MCF 10A (cell line): Measurements from ENCODE around the gene MAML1. TPM values are rescaled to one million over a fixed set of nuclear protein-coding genes. Genes with fewer than 3 reads are reported as not detected.

ENCODE experiments used
- BruUV-seq: library from RNA; stranded (reverse); fragments of 400-500 nt; replicated peaks from 2 replicates; lab custom pipeline; 2021; lab: Mats Ljungman, UMichigan
- CTCF ChIA-PET: fragments of 300-600 bp; sonication (Branson Sonifier 250); formaldehyde crosslinking; extraction: SDS; loops from one replicate; lab custom pipeline; 2021; ENCODE audit warnings: antibody characterized with exemption, inconsistent platforms; lab: Yijun Ruan, JAX
- POLR2A ChIA-PET: fragments of 300-600, 350-650 bp; sonication (Branson Sonifier 250); formaldehyde crosslinking; extraction: SDS; loops from one replicate; lab custom pipeline; 2020; ENCODE audit warnings: antibody characterized with exemption, inconsistent platforms; lab: Yijun Ruan, JAX
- DNase-seq: peaks from one replicate; pipeline ENCODE4 v3.0.0-alpha.2; 2018; ENCODE audit not compliant: unreplicated experiment
- H3K27ac Mint-ChIP-seq: one replicate; pipeline ENCODE4 v1.8.0; 2022; ENCODE audit warnings: mild to moderate bottlenecking, low read depth, mixed read lengths; ENCODE audit not compliant: unreplicated experiment
- H3K27me3 Mint-ChIP-seq: one replicate; pipeline ENCODE4 v1.8.0; 2022; ENCODE audit warnings: mixed read lengths; ENCODE audit not compliant: insufficient read depth, unreplicated experiment
- H3K36me3 Mint-ChIP-seq: one replicate; pipeline ENCODE4 v1.8.0; 2022; ENCODE audit warnings: mild to moderate bottlenecking, moderate library complexity, mixed read lengths; ENCODE audit not compliant: insufficient read depth, unreplicated experiment
- H3K4me1 Mint-ChIP-seq: one replicate; pipeline ENCODE4 v1.8.0; 2022; ENCODE audit warnings: mixed read lengths; ENCODE audit not compliant: insufficient read depth, unreplicated experiment
- H3K4me3 Mint-ChIP-seq: one replicate; pipeline ENCODE4 v1.8.0; 2022; ENCODE audit warnings: mild to moderate bottlenecking, moderate library complexity, mixed read lengths; ENCODE audit not compliant: unreplicated experiment
- H3K9me3 Mint-ChIP-seq: one replicate; pipeline ENCODE4 v1.8.0; 2022; ENCODE audit warnings: mixed read lengths; ENCODE audit not compliant: unreplicated experiment
- CTCF ChIP-seq: fragments of 200-600 bp; IDR thresholded peaks from one replicate; pipeline ENCODE4 v1.8.0; 2022; ENCODE audit warnings: antibody characterized with exemption, mild to moderate bottlenecking; ENCODE audit not compliant: unreplicated experiment
- intact Hi-C: fragments of 100-400 bp; cut with micrococcal nuclease; formaldehyde crosslinking; loops from 2 replicates; pipeline ENCODE4 v1.14.1; 2022
- total RNA-seq: library from RNA; stranded (reverse); gene quantifications from 2 replicates; pipeline ENCODE4 v1.2.3, GENCODE V29; 2022

Gene MAML1
- total RNA-seq, 1 experiment from 2014 or later: 38.4 TPM

GRCh38 chr5:179814090-179814489 is 81.5 kb downstream of the MAML1 start:
- ChIA-PET POLR2A (no interaction called here), CTCF (interaction anchor here (0.8 to 1.6 kb wide), 2 partner anchors 18 to 187 kb away, joined by 3 read pairs; no protein-coding TSS in a partner anchor)
- no peak for DNase-seq
- Mint-ChIP-seq H3K4me1 (peaks cover 13% of the 10 kb centered on the region), H3K9me3 (no peaks in the 10 kb centered on the region), H3K27me3 (no peaks in the 10 kb centered on the region), H3K4me3 (no peak overlapping the region), H3K36me3 (peaks cover 34% of the 10 kb centered on the region), H3K27ac (no peak overlapping the region)
- intact Hi-C loops: no loop called here
- no peak for TF ChIP-seq CTCF
- no TSS peak for BruUV-seq

GRCh38 chr5:179815491-179816249 is 83.0 kb downstream of the MAML1 start:
- Mint-ChIP-seq H3K9me3 (no peaks in the 10 kb centered on the region), H3K27ac (no peak overlapping the region), H3K4me3 (no peak overlapping the region), H3K4me1 (peaks cover 24% of the 10 kb centered on the region), H3K27me3 (no peaks in the 10 kb centered on the region), H3K36me3 (peaks cover 44% of the 10 kb centered on the region)
- ChIA-PET POLR2A (interaction anchor here (0.6 to 1.7 kb wide), 4 partner anchors 18 to 86 kb away, joined by 3 to 4 read pairs (median 3); partner anchors contain the start of gene LTC4S), CTCF (no interaction called here)
- BruUV-seq: no TSS peak
- intact Hi-C loops: no loop called here
- TF ChIP-seq CTCF: no peak
- DNase-seq: no peak

- H3K4me1 Mint-ChIP-seq: peaks cover 24% of the 10 kb centered on the region
- peaks cover 45% of the 10 kb centered on the region for H3K36me3 Mint-ChIP-seq
- H3K4me3 Mint-ChIP-seq: no peak overlapping the region
- no TSS peak for BruUV-seq
- ChIA-PET CTCF (no interaction called here), POLR2A (interaction anchor here (0.6 to 1.7 kb wide), 4 partner anchors 19 to 152 kb away, joined by 3 to 4 read pairs (median 4); partner anchors contain the start of gene LTC4S)
- no peak for DNase-seq
- no peaks in the 10 kb centered on the region for H3K27me3 Mint-ChIP-seq
- no peaks in the 10 kb centered on the region for H3K9me3 Mint-ChIP-seq
- TF ChIP-seq CTCF: no peak
- intact Hi-C loops: no loop called here
- no peak overlapping the region for H3K27ac Mint-ChIP-seq
These were observed 83.8 kb downstream of the MAML1 start for GRCh38 chr5:179816401-179816795.

- intact Hi-C loops: no loop called here
- POLR2A ChIA-PET: interaction anchor here (0.6 kb wide), 1 partner anchor 153 kb away, joined by 4 read pairs; no protein-coding TSS in a partner anchor
These were observed 84.3 kb downstream of the MAML1 start for GRCh38 chr5:179816796-179817469.

More at GRCh38 chr5:179816796-179817469, 84.3 kb downstream of the MAML1 start:
- Mint-ChIP-seq H3K27ac (no peak overlapping the region), H3K27me3 (no peaks in the 10 kb centered on the region), H3K4me1 (peaks cover 26% of the 10 kb centered on the region), H3K4me3 (no peak overlapping the region), H3K36me3 (peaks cover 45% of the 10 kb centered on the region), H3K9me3 (no peaks in the 10 kb centered on the region)
- no TSS peak for BruUV-seq
- no peak for DNase-seq
- TF ChIP-seq CTCF: no peak
- CTCF ChIA-PET: interaction anchor here (0.5 to 1.0 kb wide), 2 partner anchors 11 to 518 kb away, joined by 3 read pairs; no protein-coding TSS in a partner anchor
